ENCODE results near the gene ISG15.

Gene ISG15

GRCh38 chr1:1061682-1062345 lies 48.5 kb downstream of the ISG15 start:
- Histone ChIP-seq H4K20me1 (ENCODE audit: insufficient read depth, low read length) (no peaks in the 10 kb centered on the region), H3K36me3 (ENCODE audit: insufficient read depth, low read length) (no peaks in the 10 kb centered on the region), H3K79me2 (ENCODE audit: insufficient read depth, low read length) (no peaks in the 10 kb centered on the region), H3K4me1 (ENCODE audit: insufficient read depth, low read length, severe bottlenecking) (peaks cover 4% of the 10 kb centered on the region), H3K9ac (ENCODE audit: low read length) (no peak overlapping the region), H3K4me3 (ENCODE audit: low read depth, low read length, poor library complexity, severe bottlenecking) (no peak overlapping the region), H3K9me2 (ENCODE audit: low read depth, low read length) (no peaks in the 10 kb centered on the region), H3K4me2 (ENCODE audit: low read length) (no peak overlapping the region), H3F3A (ENCODE audit: insufficient read depth, low read length) (no peaks in the 10 kb centered on the region), H2AFZ (ENCODE audit: low read length) (no peak overlapping the region), H3K27me3 (ENCODE audit: insufficient read depth, low read length) (peaks cover 3% of the 10 kb centered on the region; the same call in 1 of the 2 replicates), H3K9me3 (ENCODE audit: low read length) (no peaks in the 10 kb centered on the region), H3K27ac (ENCODE audit: low read depth, low read length, poor library complexity, severe bottlenecking) (no peak overlapping the region)
- TF ChIP-seq CTCF (IDR thresholded peaks at IDR 0.05; ENCODE audit: low read length) (no peak), EZH2 (IDR thresholded peaks at IDR 0.05; ENCODE audit: borderline replicate concordance, low read length) (no peak)

GRCh38 chr1:1062348-1063163 lies 49.3 kb downstream of the ISG15 start:
- Histone ChIP-seq H4K20me1 (ENCODE audit: insufficient read depth, low read length) (no peaks in the 10 kb centered on the region), H3K9me2 (ENCODE audit: low read depth, low read length) (no peaks in the 10 kb centered on the region), H2AFZ (ENCODE audit: low read length) (no peak overlapping the region), H3K27me3 (ENCODE audit: insufficient read depth, low read length) (peaks cover 4% of the 10 kb centered on the region; the same call in 1 of the 2 replicates), H3K4me3 (ENCODE audit: low read depth, low read length, poor library complexity, severe bottlenecking) (no peak overlapping the region), H3K79me2 (ENCODE audit: insufficient read depth, low read length) (no peaks in the 10 kb centered on the region), H3K9me3 (ENCODE audit: low read length) (no peaks in the 10 kb centered on the region), H3K4me1 (ENCODE audit: insufficient read depth, low read length, severe bottlenecking) (peaks cover 4% of the 10 kb centered on the region), H3K4me2 (ENCODE audit: low read length) (no peak overlapping the region), H3F3A (ENCODE audit: insufficient read depth, low read length) (no peaks in the 10 kb centered on the region), H3K27ac (ENCODE audit: low read depth, low read length, poor library complexity, severe bottlenecking) (no peak overlapping the region), H3K9ac (ENCODE audit: low read length) (no peak overlapping the region), H3K36me3 (ENCODE audit: insufficient read depth, low read length) (no peaks in the 10 kb centered on the region; the same call in 1 of the 2 replicates)
- no peak for TF ChIP-seq CTCF (IDR thresholded peaks at IDR 0.05; ENCODE audit: low read length)
- TF ChIP-seq EZH2 (IDR thresholded peaks at IDR 0.05; ENCODE audit: borderline replicate concordance, low read length) = no peak

GRCh38 chr1:1063261-1063944 lies 50.1 kb downstream of the ISG15 start:
- H3K9me3 ChIP-seq (ENCODE audit: low read length) = no peaks in the 10 kb centered on the region
- H3K9ac ChIP-seq (ENCODE audit: low read length) = no peak overlapping the region
- no peak overlapping the region for H2AFZ ChIP-seq (ENCODE audit: low read length)
- TF ChIP-seq CTCF (IDR thresholded peaks at IDR 0.05; ENCODE audit: low read length) = no peak
- TF ChIP-seq EZH2 (IDR thresholded peaks at IDR 0.05; ENCODE audit: borderline replicate concordance, low read length) = no peak
- H4K20me1 ChIP-seq (ENCODE audit: insufficient read depth, low read length) = no peaks in the 10 kb centered on the region
- H3K9me2 ChIP-seq (ENCODE audit: low read depth, low read length) = no peaks in the 10 kb centered on the region
- peaks cover 8% of the 10 kb centered on the region for H3K4me1 ChIP-seq (ENCODE audit: insufficient read depth, low read length, severe bottlenecking)
- no peak overlapping the region for H3K27ac ChIP-seq (ENCODE audit: low read depth, low read length, poor library complexity, severe bottlenecking)
- no peaks in the 10 kb centered on the region; the same call in 1 of the 2 replicates for H3K36me3 ChIP-seq (ENCODE audit: insufficient read depth, low read length)
- no peaks in the 10 kb centered on the region for H3F3A ChIP-seq (ENCODE audit: insufficient read depth, low read length)
- H3K27me3 ChIP-seq (ENCODE audit: insufficient read depth, low read length) = peaks cover 4% of the 10 kb centered on the region; the same call in 1 of the 2 replicates
- no peak overlapping the region for H3K4me2 ChIP-seq (ENCODE audit: low read length)
- no peaks in the 10 kb centered on the region for H3K79me2 ChIP-seq (ENCODE audit: insufficient read depth, low read length)
- H3K4me3 ChIP-seq (ENCODE audit: low read depth, low read length, poor library complexity, severe bottlenecking) = no peak overlapping the region
